Astrocyte (in vitro differentiated cells and primary cell): ENCODE measurements around the gene PCDHGA5. TPM values are rescaled to one million over a fixed set of nuclear protein-coding genes. Genes with fewer than 3 reads are reported as not detected.

Source experiments
- DNase-seq: peaks from one replicate; pipeline ENCODE4 v3.0.0-alpha.2; 2010; ENCODE audit warnings: low read depth
- FAIRE-seq: peaks from 2 replicates; lab custom pipeline; 2011; peaks lifted over from hg19 to GRCh38; lab: Jason Lieb, UNC
- H2AFZ ChIP-seq: 2 replicates; pipeline ENCODE4 v1.6.0; 2012; ENCODE audit warnings: low read depth, low read length, inconsistent platforms
- H3K27ac ChIP-seq: 2 replicates; pipeline ENCODE4 v1.5.1; 2011; ENCODE audit warnings: low read depth, low read length, inconsistent platforms
- H3K27me3 ChIP-seq: 2 replicates; pipeline ENCODE4 v1.6.0; 2011; ENCODE audit warnings: low read length, inconsistent platforms; ENCODE audit not compliant: insufficient read depth
- H3K36me3 ChIP-seq: 2 replicates; pipeline ENCODE4 v1.5.1; 2011; ENCODE audit warnings: low read length, inconsistent platforms; ENCODE audit not compliant: insufficient read depth
- H3K4me1 ChIP-seq: 2 replicates; pipeline ENCODE4 v1.5.1; 2011; ENCODE audit warnings: low read length, inconsistent platforms; ENCODE audit not compliant: insufficient read depth
- H3K4me2 ChIP-seq: 2 replicates; pipeline ENCODE4 v1.6.0; 2012; ENCODE audit warnings: low read length, inconsistent platforms
- H3K4me3 ChIP-seq: 2 replicates; pipeline ENCODE4 v1.5.1; 2011; ENCODE audit warnings: low read depth, mild to moderate bottlenecking, low read length, inconsistent platforms; ENCODE audit not compliant: insufficient read depth
- H3K79me2 ChIP-seq: 2 replicates; pipeline ENCODE4 v1.6.0; 2012; ENCODE audit warnings: mild to moderate bottlenecking, low read length, inconsistent platforms; ENCODE audit not compliant: insufficient read depth
- H3K9ac ChIP-seq: 2 replicates; pipeline ENCODE4 v1.6.0; 2012; ENCODE audit warnings: mild to moderate bottlenecking, low read length, inconsistent platforms
- H3K9me3 ChIP-seq: 2 replicates; pipeline ENCODE4 v1.5.1; 2012; ENCODE audit warnings: low read depth, mild to moderate bottlenecking, low read length, inconsistent platforms; ENCODE audit not compliant: insufficient read depth
- H4K20me1 ChIP-seq: 2 replicates; pipeline ENCODE4 v1.6.0; 2012; ENCODE audit warnings: low read length, inconsistent platforms; ENCODE audit not compliant: insufficient read depth
- H3K27ac Mint-ChIP-seq: one replicate; pipeline ENCODE4 v1.8.0; 2021; ENCODE audit warnings: mild to moderate bottlenecking, mixed read lengths; ENCODE audit not compliant: unreplicated experiment
- H3K27me3 Mint-ChIP-seq: one replicate; pipeline ENCODE4 v1.8.0; 2021; ENCODE audit warnings: low read depth, mixed read lengths; ENCODE audit not compliant: unreplicated experiment
- H3K36me3 Mint-ChIP-seq: one replicate; pipeline ENCODE4 v1.8.0; 2021; ENCODE audit warnings: low read depth, mixed read lengths; ENCODE audit not compliant: unreplicated experiment
- H3K4me1 Mint-ChIP-seq: one replicate; pipeline ENCODE4 v1.8.0; 2021; ENCODE audit warnings: low read depth, mixed read lengths; ENCODE audit not compliant: unreplicated experiment
- H3K4me3 Mint-ChIP-seq: one replicate; pipeline ENCODE4 v1.8.0; 2021; ENCODE audit warnings: mild to moderate bottlenecking, moderate library complexity, mixed read lengths; ENCODE audit not compliant: unreplicated experiment
- H3K9me3 Mint-ChIP-seq: one replicate; pipeline ENCODE4 v1.8.0; 2021; ENCODE audit warnings: mild to moderate bottlenecking, mixed read lengths; ENCODE audit not compliant: unreplicated experiment
- EZH2 ChIP-seq: IDR thresholded peaks from 2 replicates; pipeline ENCODE4 v1.6.1; 2012; ENCODE audit warnings: mild to moderate bottlenecking, low read length, inconsistent platforms; ENCODE audit not compliant: insufficient read depth
- total RNA-seq: library from RNA; stranded (reverse); gene quantifications from 2 replicates; pipeline ENCODE4 v1.2.1, GENCODE V29; 2021
- TF ChIP-seq, protein P1 (sequence below): IDR thresholded peaks from 2 replicates; pipeline ENCODE4 v1.5.1; 2011; ENCODE audit warnings: low read depth, mild to moderate bottlenecking, inconsistent platforms, low read length, moderate library complexity; ENCODE audit not compliant: insufficient read depth

The PCDHGA5 gene
- total RNA-seq, 1 donor from 2014 or later: 0.30 TPM

- DNase-seq: no peak
- Mint-ChIP-seq H3K27me3 (no peaks in the 10 kb centered on the region), H3K36me3 (peaks cover 16% of the 10 kb centered on the region), H3K4me3 (no peak overlapping the region), H3K9me3 (peaks cover 15% of the 10 kb centered on the region), H3K4me1 (peaks cover 5% of the 10 kb centered on the region), H3K27ac (no peak overlapping the region)
- peaks cover 3% of the 10 kb centered on the region for H4K20me1 ChIP-seq
- no peaks in the 10 kb centered on the region for H3K27me3 ChIP-seq
- TF ChIP-seq, protein P1, sequence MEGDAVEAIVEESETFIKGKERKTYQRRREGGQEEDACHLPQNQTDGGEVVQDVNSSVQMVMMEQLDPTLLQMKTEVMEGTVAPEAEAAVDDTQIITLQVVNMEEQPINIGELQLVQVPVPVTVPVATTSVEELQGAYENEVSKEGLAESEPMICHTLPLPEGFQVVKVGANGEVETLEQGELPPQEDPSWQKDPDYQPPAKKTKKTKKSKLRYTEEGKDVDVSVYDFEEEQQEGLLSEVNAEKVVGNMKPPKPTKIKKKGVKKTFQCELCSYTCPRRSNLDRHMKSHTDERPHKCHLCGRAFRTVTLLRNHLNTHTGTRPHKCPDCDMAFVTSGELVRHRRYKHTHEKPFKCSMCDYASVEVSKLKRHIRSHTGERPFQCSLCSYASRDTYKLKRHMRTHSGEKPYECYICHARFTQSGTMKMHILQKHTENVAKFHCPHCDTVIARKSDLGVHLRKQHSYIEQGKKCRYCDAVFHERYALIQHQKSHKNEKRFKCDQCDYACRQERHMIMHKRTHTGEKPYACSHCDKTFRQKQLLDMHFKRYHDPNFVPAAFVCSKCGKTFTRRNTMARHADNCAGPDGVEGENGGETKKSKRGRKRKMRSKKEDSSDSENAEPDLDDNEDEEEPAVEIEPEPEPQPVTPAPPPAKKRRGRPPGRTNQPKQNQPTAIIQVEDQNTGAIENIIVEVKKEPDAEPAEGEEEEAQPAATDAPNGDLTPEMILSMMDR: no peak
- TF ChIP-seq EZH2: no peak
- H3K27ac ChIP-seq: no peak overlapping the region
- H3K36me3 ChIP-seq: no peaks in the 10 kb centered on the region
- no peak for FAIRE-seq
- H2AFZ ChIP-seq: no peak overlapping the region
- H3K4me3 ChIP-seq: no peak overlapping the region
- H3K9me3 ChIP-seq: peaks cover 38% of the 10 kb centered on the region
- no peak overlapping the region for H3K4me2 ChIP-seq
- H3K9ac ChIP-seq: no peak overlapping the region
- H3K4me1 ChIP-seq: no peaks in the 10 kb centered on the region
- peaks cover 3% of the 10 kb centered on the region for H3K79me2 ChIP-seq
Measured at GRCh38 chr5:141409598-141410306, 45.8 kb downstream of the PCDHGA5 start.

GRCh38 chr5:141411575-141411974, 47.6 kb downstream of the PCDHGA5 start:
- Mint-ChIP-seq H3K27ac (peak overlapping the region; percentile 49), H3K4me1 (peaks cover 9% of the 10 kb centered on the region), H3K9me3 (peaks cover 13% of the 10 kb centered on the region), H3K36me3 (peaks cover 18% of the 10 kb centered on the region), H3K4me3 (peak overlapping the region; percentile 74), H3K27me3 (no peaks in the 10 kb centered on the region)
- TF ChIP-seq, protein P1: no peak
- no peak for TF ChIP-seq EZH2
- DNase-seq (no peak), FAIRE-seq (no peak)
- Histone ChIP-seq H3K4me2 (no peak overlapping the region), H3K36me3 (no peaks in the 10 kb centered on the region), H3K27ac (no peak overlapping the region), H3K79me2 (no peaks in the 10 kb centered on the region), H3K9ac (no peak overlapping the region), H3K9me3 (peaks cover 34% of the 10 kb centered on the region), H3K4me3 (no peak overlapping the region), H2AFZ (no peak overlapping the region), H3K4me1 (no peaks in the 10 kb centered on the region), H3K27me3 (no peaks in the 10 kb centered on the region), H4K20me1 (peaks cover 3% of the 10 kb centered on the region)

DNA sequence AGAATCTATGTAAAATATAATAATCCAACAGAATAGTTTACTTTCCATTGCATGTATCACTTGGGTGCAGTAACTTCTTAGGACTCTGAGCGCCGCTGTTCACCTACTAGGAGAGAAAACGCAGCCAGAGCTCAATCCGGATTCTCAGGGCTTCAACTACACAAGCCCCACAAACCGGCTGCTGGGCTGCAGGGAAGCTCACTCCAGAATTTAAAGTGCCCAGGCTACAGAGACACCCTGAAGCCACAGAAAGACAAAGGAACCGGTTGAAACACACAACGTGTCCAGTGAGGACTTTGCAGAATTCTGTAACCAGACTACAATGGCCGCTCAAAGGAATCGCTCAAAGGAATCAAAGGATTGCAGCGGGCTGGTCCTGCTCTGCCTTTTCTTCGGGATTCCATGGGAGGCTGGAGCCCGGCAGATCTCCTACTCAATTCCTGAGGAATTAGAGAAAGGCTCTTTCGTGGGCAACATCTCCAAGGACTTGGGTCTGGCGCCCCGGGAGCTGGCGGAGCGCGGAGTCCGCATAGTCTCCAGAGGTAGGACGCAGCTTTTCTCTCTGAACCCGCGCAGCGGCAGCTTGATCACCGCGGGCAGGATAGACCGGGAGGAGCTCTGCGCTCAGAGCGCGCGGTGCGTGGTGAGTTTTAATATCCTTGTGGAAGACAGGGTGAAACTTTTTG, 49.0 kb downstream of the PCDHGA5 start, which contains the start of gene PCDHGA10:
Gene PCDHGA10 (plus strand): TSS at position 134 of the 686 bp plus-strand sequence. CDS start 189 bp downstream, at position 323.
- peaks cover 13% of the 10 kb centered on the region for H3K4me1 Mint-ChIP-seq
- Histone ChIP-seq H3K4me1 (no peaks in the 10 kb centered on the region), H3K4me2 (peak within 1 kb of the TSS; percentile 73), H3K79me2 (no peaks in the 10 kb centered on the region), H2AFZ (peak within 1 kb of the TSS; percentile 50), H3K27me3 (no peaks in the 10 kb centered on the region), H3K4me3 (peak within 1 kb of the TSS; percentile 55), H3K27ac (no peak within 1 kb of the TSS), H3K9ac (peak within 1 kb of the TSS; percentile 61), H4K20me1 (peaks cover 3% of the 10 kb centered on the region), H3K36me3 (no peaks in the 10 kb centered on the region), H3K9me3 (peaks cover 33% of the 10 kb centered on the region)
- peak within 1 kb of the TSS; percentile 93 for H3K4me3 Mint-ChIP-seq
- no peaks in the 10 kb centered on the region for H3K27me3 Mint-ChIP-seq
- DNase-seq: peak; percentile 47
- FAIRE-seq: no peak
- TF ChIP-seq, protein P1: peak; percentile 71
- TF ChIP-seq EZH2: no peak
- H3K36me3 Mint-ChIP-seq: peaks cover 23% of the 10 kb centered on the region
- H3K9me3 Mint-ChIP-seq: peaks cover 16% of the 10 kb centered on the region
- H3K27ac Mint-ChIP-seq: peak within 1 kb of the TSS; percentile 91
